Measurements from ENCODE around the gene IST1.

Gene IST1

GRCh38 chr16:71885261-71885650 lies 10.1 kb upstream of the IST1 start:
- no peak overlapping the region for H3K4me3 ChIP-seq (ENCODE audit: low read depth, low read length)
- TF ChIP-seq CTCF (IDR thresholded peaks at IDR 0.05; ENCODE audit: low read depth, low read length, missing control alignments): no peak
- DNase-seq (ENCODE audit: low read depth): no peak
- in situ Hi-C loops (cut with HindIII; ENCODE audit: low sequenced_read_pairs): no loop called here

GRCh38 chr16:71889147-71889546 lies 6.2 kb upstream of the IST1 start:
- in situ Hi-C loops (cut with HindIII; ENCODE audit: low sequenced_read_pairs): no loop called here

GRCh38 chr16:71893888-71894228 lies 1.5 kb upstream of the IST1 start:
- DNase-seq (ENCODE audit: low read depth): no peak
- TF ChIP-seq CTCF (IDR thresholded peaks at IDR 0.05; ENCODE audit: low read depth, low read length, missing control alignments): no peak
- in situ Hi-C loops (cut with HindIII; ENCODE audit: low sequenced_read_pairs): no loop called here
- H3K4me3 ChIP-seq (ENCODE audit: low read depth, low read length): peak overlapping the region; percentile 100

More at GRCh38 chr16:71889147-71889546, 6.2 kb upstream of the IST1 start:
- no peak for DNase-seq (ENCODE audit: low read depth)
- no peak for TF ChIP-seq CTCF (IDR thresholded peaks at IDR 0.05; ENCODE audit: low read depth, low read length, missing control alignments)
- H3K4me3 ChIP-seq (ENCODE audit: low read depth, low read length): no peak overlapping the region

GRCh38 chr16:71894229-71894920 lies 956 bp upstream of the IST1 start:
- TF ChIP-seq CTCF (IDR thresholded peaks at IDR 0.05; ENCODE audit: low read depth, low read length, missing control alignments): no peak
- peak overlapping the region; percentile 100 for H3K4me3 ChIP-seq (ENCODE audit: low read depth, low read length)
- in situ Hi-C loops (cut with HindIII; ENCODE audit: low sequenced_read_pairs): no loop called here
- DNase-seq (ENCODE audit: low read depth): peak; percentile 27

- no peak for TF ChIP-seq CTCF (IDR thresholded peaks at IDR 0.05; ENCODE audit: low read depth, low read length, missing control alignments)
- H3K4me3 ChIP-seq (ENCODE audit: low read depth, low read length): peak overlapping the region; percentile 100
- DNase-seq (ENCODE audit: low read depth): no peak
- in situ Hi-C loops (cut with HindIII; ENCODE audit: low sequenced_read_pairs): no loop called here
Observed at GRCh38 chr16:71895679-71896365, 491 bp downstream of the IST1 start.

- peak overlapping the region; percentile 100 for H3K4me3 ChIP-seq (ENCODE audit: low read depth, low read length)
- in situ Hi-C loops (cut with HindIII; ENCODE audit: low sequenced_read_pairs): no loop called here
- TF ChIP-seq CTCF (IDR thresholded peaks at IDR 0.05; ENCODE audit: low read depth, low read length, missing control alignments): no peak
- DNase-seq (ENCODE audit: low read depth): no peak
Observed at GRCh38 chr16:71896764-71897368, 1.5 kb downstream of the IST1 start.
